Measurements from ENCODE around the gene TYW3.

Gene TYW3, protein sequence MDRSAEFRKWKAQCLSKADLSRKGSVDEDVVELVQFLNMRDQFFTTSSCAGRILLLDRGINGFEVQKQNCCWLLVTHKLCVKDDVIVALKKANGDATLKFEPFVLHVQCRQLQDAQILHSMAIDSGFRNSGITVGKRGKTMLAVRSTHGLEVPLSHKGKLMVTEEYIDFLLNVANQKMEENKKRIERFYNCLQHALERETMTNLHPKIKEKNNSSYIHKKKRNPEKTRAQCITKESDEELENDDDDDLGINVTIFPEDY

DNA sequence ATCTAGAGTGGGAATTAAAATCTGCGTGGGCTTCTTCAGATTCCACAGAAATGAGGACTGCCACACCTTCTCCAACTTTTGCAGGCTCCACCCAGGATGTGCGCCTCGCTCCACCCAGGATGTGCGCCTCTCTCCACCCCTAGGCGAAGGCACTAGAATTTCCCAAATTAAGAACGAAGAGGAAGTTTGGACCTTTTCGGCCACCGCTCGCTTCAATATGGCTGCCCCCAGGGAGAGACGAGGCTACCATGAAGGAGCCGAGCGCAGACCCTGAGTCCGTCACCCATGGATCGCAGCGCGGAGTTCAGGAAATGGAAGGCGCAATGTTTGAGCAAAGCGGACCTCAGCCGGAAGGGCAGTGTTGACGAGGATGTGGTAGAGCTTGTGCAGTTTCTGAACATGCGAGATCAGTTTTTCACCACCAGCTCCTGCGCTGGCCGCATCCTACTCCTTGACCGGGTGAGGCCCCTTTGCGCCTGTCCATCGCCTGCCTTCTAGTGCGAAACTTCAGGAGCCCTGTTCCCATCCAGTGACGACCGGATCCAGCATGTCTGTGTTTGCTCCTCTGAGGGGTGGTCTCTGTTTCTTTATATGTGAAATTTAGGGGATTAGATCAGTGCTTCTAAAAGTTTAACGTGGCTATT, at the start of gene TYW3, which contains the start of gene CRYZ:
TYW3 (plus strand) TSS at position 193 of the 644 bp plus-strand sequence; CDS start at position 286, 93 bp downstream.
CRYZ (minus strand) TSS at position 91 of the 644 bp plus-strand sequence. CDS start 8,229 bp downstream, outside the sequence.
- DNase-seq (ENCODE audit: low read depth): peak; percentile 62

DNA sequence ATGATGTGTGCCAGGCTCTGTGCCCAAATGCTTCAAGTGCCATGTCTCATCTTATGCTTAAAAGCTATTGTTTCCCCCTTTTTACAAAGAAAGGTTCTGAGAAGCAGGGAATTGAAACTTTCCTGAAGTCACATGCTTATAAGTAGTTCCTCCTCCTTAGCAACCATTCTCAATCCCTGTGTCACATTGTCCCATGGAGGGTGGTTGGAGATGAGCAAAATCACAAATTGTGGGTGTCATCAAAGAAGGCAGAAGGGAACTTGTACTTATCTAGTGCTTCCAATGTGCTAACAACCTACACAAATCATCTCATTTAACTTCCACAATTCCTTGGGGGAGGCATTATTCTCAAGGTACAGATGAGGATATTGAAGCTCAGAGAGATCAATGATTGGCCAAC, 49.3 kb upstream of the TYW3 start:
- no peak for DNase-seq (ENCODE audit: low read depth)

DNA sequence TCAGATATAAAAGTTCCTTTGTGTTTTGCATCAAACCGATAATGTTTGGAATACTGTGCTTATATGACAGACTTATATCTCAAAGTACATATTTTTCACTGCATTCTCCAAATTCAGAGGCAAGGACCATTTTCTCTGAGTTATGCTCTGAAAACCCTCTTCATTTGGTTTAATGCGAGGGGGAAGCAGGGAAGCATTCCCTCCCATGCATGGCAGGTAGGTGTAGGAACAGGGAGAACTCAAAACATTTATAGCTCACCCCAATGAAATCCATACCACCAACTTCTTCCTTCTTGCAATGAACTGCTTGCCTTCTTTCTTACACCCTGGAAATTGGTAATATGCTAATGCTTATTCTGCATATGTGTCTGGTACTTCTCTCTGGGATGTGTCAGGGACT, 48.7 kb upstream of the TYW3 start:
- no peak for DNase-seq (ENCODE audit: low read depth)

DNA sequence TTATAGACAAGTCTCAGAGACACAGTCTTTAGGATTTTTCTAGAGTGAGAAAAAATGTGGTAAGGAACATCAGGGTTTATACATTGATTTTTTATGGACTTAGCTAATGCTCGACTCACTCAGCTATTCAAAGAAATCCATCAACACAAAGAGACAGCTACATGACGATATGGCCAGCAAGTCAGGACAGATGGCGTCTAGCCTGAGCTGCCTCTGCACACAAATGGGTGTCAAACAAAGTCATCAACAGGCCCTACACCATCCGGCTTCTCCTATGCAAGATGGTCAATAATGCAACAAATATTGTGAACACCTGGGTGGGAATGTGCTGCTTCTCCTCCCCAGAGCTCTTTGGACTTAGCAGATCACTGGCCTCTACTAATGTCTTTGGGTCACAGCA, 46.0 kb upstream of the TYW3 start:
- DNase-seq (ENCODE audit: low read depth): no peak

DNA sequence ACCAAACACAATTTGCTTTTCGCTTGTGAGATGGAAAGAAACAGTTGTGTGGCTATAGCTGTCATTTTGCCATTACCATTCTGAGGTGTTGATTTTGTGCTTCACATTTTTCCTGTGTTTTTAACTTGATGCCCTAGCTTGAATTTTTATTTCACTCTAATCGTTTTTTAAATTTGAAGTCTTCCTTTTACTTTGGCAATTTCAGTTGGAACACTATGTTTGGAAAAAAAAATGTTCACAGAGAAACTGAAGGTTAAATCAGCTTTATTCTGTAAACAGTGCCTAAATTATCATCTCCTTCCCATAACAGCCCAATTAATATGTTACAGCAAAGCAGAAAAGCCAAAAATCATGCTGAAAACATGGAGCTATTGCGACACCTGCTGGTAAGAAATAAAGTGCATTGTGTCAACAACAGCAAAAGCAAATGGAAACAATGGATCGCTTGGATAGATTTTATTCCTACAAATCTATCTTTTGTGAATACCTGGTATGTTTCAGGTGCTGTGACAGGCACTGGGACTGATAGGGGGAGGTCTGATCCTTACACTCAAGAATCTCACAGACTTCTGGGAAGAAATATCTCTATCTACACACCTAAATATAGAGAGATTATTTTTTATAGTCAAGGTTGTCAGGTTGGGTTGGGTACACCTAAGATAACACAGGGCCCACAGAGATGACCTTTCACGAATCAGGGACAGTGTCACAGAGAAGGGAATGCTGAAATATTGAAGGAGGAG, 43.2 kb upstream of the TYW3 start:
- peak; percentile 10 for DNase-seq (ENCODE audit: low read depth)

DNA sequence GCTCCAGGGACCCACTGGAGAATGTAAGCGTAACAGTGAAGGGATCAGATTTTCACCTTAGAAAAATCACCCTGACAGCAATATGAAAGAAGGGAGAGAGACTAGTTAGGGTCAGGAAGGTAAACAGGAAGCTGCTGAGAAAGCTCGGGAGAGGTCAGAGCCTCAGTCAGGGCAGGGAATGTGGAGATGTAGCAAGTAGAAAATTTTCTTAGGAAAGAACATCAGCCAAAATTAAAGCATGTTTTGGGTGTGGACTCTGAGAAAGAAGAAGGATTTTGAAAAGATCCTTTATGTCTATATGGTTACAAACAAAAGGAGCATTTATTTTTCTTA, 42.6 kb upstream of the TYW3 start:
- DNase-seq (ENCODE audit: low read depth): no peak

DNA sequence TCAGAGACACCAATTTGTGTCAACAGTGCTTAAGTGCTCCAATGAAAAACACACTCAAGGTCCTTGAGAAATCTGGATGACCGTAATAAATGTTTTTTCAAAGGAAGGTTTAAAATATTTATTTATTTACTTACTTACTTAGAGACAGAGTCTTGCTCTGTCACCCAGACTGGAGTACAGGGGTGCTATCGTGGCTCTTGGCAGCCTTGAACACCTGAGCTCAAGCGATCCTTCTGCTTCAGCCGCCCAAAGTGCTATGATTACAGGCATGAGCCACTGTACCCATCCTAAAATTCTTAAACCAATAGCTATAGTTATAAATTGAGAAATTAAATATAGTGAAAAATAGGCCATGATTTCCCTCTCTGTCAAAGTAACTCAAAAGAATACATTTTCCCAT, 42.0 kb upstream of the TYW3 start:
- DNase-seq (ENCODE audit: low read depth): no peak

DNA sequence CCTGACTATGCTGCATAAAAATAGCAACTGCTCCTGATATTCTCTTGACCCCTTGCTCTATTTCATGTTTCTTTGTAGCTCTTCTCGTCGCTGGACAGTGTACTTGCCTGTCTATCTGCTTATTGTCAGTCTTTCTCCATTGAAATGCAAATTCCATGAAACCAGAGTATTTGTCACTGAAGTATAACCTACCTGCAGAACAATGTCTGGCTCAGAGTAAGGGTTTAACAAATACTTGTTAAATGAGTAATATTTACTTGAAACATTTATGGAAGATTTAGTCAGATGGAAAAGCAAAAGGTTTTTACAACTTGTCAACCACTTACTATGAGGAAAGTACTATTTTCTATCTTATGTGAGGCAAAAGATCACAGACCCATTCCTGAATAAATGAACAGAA, 39.5 kb upstream of the TYW3 start:
- no peak for DNase-seq (ENCODE audit: low read depth)

DNA sequence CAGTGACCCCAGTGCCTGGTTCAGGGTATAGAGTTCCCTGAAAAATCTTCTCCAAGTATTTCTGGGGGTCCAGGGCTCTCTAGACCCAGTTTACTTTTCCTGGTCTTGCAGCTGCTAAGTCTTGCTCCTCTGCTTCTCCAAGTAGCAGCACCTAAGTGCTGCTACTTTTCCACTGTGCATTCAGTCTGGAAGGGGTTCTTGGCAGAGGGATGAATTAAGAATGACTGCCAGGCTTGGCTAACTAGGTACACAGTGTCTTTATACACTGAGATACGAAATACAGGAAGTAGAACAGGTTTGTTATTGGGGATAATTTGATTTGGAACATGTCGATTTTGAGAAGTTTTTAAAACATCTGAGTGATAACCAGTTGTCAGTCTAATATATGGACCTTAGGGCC, 35.1 kb upstream of the TYW3 start:
- DNase-seq (ENCODE audit: low read depth): no peak

DNA sequence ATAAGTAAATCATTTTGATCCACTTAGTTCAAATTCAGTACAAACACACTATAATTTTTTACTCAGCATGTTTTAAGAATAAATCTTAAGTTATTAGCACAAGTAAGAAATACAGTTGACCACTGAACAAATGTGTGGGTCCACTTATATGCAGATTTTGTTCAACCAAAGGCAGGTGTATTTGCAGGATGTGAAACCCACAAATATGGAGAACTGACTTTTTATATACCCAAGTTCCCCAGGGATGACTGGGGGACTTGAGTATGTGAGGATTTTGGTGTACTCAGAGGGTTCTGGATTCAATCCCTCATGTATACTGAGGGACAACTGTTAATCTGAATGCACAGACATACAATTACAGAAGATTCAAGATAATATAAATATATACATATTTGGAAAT, 33.6 kb upstream of the TYW3 start:
- no peak for DNase-seq (ENCODE audit: low read depth)

DNA sequence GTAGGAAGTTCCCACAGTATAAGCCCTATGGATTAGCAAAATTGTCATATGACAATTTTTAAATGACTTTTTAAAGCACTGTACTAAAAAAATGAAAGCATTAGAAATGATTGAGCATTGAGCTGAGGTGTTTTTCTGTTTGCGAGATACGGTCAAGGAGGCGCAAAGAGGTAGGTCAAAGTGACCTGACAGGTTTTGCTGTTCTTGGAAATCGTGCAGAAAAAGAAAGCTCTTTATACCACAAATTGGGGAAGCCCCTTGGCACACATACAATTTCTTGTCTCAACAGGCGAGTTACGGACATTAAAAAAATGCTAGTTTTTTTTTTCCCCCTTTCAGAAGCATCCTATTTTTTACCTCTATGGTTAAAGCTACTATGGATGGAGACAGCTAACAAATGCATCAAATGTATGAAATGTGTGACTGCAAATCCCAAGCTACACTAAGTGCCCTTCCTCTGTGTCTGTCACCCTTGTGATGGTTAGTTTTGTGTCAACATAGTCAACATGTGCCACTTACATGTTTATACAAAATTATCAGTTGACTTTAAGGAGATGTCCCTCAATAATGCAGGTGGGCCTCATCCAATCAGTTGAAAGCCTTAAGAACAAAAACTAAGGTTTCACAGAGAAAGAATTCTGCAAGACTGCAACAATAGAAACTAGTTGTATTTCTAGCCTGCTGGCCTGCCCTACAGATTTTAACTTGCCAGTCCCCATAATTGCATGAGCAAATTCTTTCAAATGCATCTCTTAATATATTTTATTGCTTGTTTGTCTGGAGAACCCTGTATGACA, 29.4 kb upstream of the TYW3 start:
- DNase-seq (ENCODE audit: low read depth): no peak

DNA sequence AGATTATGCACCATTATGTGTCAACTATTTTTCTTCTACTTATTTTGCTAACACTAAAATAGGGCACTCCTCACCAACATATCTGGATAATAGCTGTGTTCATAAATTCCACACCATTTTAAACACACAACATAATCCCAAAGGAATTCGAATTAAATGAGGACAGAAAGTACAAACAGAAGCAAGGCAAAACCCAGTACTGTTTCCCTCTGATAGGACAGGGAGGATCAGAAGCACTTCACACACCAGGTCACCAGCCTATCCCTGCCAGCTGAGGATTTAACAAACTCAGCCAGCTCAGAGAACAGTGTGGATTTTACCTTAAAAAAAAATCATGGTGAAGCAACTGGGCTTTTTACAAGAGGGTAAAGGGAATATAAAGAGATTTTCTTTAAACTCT, 20.1 kb upstream of the TYW3 start:
- no peak for DNase-seq (ENCODE audit: low read depth)

DNA sequence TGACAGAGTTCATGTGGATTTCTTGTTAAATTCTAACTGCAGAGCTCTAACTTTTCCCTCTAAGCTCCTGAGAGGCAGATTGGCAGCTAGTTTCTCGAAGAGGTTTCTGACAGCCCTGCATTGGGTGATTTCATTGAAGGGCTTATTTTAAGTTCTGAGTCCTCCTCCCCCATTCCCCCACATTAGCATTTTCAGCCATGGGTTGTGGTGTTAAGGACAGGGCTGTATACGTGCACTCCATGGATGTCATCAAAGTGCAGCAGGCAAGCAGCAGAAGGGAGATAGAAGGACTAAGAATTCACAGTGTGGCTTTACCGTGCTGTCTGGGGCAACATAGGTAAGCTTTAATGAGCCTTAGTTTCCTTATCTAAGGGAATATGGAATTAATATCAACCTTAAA, 19.1 kb upstream of the TYW3 start:
- no peak for DNase-seq (ENCODE audit: low read depth)

DNA sequence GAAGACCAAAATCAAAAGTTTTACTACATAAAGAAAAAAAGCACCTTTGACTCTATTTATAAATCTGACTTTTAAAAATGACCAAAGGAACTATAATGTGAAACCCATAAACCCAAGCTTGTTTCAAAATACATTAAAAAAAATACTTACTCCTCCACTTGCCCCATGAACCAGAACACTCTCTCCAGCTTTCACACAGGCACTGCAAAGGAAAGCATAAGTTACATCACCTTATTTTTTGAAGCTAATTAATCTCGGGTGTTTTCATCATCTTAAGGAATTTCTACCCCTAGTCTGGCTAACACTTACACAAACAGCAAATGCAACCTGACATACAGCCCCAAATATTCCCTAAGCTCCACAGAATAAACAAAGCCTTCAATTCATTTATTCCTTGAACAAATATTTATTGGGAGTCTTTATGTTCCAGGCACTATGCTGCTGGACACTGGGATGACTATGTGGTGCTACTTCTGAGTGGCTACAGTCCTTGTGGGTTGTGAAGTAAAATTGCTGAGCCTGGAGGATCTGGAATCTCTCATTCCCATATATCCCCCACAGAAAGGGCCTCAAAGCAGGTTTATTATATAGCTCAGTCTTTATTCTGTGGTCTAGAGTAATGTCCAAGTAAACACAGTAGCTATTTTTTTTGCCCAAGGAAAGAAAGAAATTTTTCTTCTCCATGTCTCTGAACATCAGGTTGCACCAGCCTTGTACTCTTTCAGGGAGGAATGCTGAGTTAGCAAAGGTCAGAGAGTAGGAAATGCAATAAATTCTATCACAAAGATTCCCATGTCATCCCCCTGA, 18.3 kb upstream of the TYW3 start:
- no peak for DNase-seq (ENCODE audit: low read depth)

DNA sequence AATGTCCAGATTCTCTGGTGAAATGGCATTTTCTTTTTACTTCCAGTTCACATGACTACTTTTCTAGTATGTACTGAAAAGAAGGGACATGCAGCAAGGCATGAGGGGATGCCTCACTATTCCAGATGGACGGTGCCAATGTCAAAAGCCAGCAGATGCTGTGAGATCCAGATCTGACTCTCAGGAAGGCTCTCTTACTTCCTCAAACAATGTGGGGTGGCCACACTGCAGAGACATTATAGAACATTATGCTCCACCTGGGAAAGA, 17.8 kb upstream of the TYW3 start:
- DNase-seq (ENCODE audit: low read depth): no peak

DNA sequence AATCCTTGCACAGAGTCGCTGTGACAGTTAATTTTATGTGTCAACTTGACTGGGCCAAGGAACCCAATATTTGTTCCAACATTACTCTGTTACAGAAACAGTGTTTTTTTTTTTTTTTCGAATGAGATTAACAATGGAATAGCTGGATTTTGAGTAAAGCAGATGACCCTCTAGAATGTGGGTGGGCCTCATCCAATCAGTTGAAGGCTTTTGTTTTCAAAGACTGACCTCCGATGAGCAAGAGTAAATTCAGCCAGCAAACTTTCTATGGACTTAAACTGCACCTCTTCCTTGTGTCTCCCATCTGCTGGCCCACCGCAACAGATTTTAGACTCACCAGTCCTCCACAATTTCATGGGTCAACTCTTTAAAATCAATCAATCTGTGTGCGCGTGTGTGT, 17.1 kb upstream of the TYW3 start:
- no peak for DNase-seq (ENCODE audit: low read depth)

DNA sequence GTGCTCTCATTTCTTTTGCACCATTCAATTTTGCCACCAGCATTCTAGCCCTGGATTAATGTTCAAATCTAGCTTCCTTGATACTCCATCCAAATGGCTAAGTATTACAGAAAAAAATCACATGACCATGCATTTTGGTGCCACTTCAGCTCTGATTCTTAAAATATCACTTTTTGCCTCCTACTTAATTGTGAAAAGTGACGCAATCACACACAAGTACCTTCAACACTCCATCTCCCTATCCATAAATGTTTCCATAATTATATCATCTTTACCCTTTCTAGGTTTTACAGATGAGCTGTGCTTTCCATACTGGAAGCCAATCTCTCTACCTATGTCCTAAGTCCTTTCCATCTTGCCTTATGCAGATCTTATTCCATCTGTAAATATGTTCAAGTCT, 16.1 kb upstream of the TYW3 start:
- DNase-seq (ENCODE audit: low read depth): no peak

DNA sequence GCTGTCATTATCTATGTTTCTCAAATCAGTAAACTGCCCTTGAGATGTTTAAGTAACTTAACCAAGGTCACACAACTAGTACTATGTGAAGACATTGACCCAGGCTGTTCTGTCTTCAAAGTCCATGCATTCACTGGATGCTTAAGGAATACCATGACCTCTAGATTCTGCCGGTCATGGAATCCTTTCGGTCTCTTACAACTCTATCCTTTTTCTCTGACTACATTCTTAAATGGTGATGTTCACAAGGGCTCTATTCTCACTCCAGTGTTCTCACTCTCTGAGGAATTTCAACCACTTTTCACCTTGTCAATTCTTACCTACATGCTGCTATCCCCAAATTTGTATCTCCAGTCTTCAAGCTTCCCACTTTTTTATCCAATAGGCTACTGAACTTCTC, 15.3 kb upstream of the TYW3 start:
- DNase-seq (ENCODE audit: low read depth): no peak

DNA sequence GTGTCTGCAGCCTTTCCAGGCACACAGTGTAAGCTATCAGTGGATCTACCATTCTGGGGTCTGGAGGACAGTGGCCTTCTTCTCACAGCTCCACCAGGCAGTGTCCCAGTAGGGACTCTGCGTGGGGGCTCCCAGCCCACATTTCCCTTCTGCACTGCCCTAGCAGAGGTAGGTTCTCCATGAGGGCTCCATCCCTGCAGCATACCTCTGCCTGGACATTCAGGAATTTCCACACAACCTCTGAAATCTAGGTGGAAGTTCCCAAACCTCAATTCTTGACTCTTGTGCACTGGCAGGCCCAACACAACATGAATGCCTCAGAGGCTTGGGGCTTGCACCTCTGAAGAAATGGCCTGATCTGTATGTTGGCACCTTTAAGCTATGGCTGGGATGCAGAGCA, 6.9 kb upstream of the TYW3 start:
- DNase-seq (ENCODE audit: low read depth): no peak

DNA sequence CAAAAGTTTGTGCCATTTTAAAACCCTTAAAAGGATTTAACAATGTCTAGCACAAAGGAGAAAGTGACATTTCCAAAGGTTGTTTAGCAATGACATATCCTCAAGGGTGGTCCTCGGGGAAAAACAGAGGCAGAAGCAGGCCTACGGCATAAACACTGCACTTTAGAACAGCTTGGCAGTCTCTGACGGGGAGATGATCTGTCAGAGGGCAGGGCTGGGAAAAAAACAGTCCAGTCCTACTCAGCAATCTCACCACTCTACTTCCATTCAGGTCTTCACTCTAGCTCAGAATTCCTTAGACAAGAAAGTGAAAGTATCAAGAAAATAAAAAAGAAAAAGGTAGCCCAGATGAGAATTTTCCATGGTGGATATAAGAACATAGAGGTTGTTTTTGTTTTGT, 4.2 kb upstream of the TYW3 start:
- no peak for DNase-seq (ENCODE audit: low read depth)

DNA sequence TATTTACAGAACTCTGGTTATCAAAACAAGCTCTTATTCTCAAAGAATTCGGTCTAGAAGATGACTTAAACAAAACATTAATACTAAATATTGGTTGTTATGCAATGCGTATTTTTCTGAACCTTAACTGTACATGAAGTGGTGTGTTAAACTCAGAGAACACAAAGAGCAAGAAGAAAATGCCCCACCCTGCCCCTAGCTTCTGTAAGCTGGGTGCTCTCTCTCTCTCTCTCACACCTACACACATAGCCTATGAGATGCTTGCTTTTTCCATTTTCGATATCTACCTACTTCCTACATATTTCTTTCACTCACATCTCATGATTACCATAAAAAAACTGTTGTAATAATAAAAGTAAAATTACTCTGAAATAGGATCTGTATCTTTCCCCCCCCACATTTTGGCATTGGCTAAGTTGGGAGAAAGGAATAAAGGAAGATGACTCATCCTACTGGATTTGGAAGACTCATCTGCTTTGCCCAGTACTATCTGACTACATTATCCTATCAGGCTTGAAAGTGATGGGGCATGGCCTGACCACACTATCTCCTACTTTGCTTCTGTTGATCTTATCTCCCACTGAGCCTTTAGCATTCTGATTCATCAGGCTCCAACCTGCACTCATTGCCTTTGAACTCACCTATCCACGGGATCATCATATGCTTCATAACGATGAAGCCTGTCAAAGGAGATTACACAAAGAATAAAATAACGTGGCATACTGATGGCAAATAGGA, 3.0 kb upstream of the TYW3 start:
- DNase-seq (ENCODE audit: low read depth): no peak

Measured in stimulated activated CD4-positive, alpha-beta T cell treated with anti-CD3 and anti-CD28 coated beads, Interleukin-2, amount 100 ng/mL, for 4 hours (primary cell).